GM18519 (cell line): ENCODE measurements around the gene CCR3.
A peak's percentile ranks its signal among the peaks of the same experiment; 100 is the strongest.

Experiments used
- ATAC-seq: cut with Tn5 transposase; IDR thresholded peaks from one replicate; pipeline ENCODE4 v1.9.1; 2021; ENCODE audit warnings: mild to moderate bottlenecking, moderate library complexity; ENCODE audit not compliant: unreplicated experiment, low FRiP score

CCR3 gene

GRCh38 chr3:46270474-46270873 is 28.2 kb downstream of the CCR3 start:
- no peak for ATAC-seq

DNA sequence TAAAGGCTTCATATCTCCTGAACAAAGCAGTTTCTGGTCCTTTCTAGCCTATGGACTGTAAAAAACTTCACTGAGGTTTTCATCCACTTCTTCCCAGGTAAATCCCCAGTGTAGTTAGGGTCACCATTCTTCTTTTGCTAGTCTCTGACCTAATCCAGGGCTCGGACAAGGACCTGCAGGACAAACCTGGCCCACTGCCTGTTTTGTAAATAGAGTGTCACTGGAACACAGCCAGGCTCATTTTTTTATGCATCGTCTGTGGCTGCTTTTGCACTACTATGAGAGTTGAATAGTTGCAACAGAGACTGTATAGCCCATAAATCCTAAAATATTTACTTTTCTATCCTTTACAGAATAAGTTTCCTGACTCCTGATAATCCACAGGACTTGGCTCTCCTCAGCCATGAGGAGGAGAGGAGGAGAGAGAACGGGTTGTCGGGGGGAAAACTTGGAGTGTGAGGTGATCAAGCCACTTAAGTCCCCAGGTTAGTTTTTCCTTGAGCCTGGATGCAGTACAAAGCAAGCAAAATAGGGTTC is 29.0 kb downstream of the CCR3 start:
- no peak for ATAC-seq

DNA sequence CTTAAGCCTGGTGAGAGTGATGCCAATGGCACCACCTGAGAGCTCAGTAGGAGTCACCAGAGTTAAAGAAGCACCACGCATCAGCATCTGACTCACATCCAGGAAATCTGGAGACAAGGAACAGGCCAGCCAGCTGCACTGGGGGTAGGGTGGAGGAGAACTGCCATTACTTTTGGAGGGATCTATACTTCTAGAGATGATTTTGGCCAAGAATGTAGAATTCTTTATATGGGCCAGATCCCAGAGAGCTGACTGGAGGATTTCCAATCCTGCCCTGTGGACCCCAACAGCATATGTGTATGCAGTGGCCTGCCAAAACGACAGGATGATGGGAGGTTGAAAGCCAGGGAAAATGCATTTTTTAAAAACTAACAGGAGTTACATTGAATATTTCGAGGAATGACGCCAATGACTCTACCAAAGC is 29.8 kb downstream of the CCR3 start:
- ATAC-seq: no peak

- peak; percentile 51 for ATAC-seq
Measured at GRCh38 chr3:46276497-46277099, 34.3 kb downstream of the CCR3 start.

DNA sequence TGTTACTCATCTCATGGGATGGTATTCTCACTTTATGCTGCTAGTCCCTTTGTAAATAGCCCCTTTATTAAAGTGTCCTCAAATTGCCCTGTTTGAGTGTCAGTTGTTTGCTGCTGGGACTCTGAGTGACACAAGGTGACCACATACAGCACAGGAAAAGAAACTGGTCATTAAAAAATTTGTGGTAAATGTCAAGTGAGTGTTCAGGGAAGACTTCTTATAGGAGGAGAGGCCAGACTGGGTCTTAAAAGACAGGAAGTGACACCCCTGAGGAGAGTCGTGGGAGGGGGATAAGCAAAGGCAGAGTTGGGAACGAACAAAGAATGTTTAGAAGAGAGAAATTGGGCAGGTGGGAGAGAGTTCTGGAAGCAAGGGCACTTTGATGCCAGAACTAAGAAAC is 35.2 kb downstream of the CCR3 start:
- ATAC-seq: no peak

- ATAC-seq: no peak
Measured at GRCh38 chr3:46278816-46279672, 36.8 kb downstream of the CCR3 start.

DNA sequence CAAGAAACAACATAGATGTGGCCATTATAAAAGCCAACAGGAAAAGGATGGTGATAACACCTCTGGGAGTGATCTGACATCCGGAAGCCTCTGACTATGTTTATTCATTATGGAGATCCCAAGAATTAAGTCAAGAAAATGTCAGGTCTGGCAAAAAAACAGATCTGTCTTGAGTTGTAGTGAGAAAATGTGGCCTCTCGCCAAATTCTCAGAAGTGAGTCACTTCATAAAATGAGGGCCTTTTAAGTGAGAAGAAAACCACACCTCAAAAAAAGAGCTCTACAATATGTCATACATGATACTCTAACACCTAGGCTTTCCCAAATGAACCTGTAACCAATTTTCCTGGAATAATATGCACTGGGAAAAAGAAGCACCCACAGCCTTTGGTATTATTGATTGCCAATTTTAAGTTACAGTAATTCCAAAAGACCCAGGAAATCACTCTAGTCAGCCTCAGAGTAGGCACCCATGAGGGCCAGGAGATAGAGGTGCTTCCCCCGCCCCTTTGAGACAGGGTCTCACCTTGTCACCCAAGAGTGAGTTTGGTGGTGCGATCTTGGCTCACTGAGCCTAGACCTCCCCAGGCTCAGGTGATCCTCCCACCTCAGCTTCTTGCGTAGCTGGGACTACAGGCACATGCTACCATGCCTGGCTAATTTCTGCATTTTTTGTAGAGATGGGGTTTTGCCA is 38.0 kb downstream of the CCR3 start:
- no peak for ATAC-seq

DNA sequence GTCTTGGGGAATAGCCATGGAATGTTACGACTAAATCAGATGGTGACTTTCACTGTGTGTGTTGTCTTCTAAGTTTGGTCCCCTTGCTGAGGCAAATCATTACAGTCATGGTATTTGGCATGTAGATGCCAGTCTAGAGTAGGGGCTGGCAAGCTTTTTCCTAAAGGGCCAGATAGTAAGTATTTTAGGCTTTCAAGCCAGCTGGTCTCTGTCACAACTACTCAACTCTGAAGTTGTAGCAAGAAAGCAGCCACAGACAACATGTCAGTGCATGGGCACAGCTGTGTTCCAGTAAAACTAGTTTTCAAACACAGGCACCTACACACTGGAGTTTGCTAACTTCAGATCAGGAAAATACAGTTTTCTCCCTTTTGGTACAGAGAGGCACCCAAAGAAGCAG is 39.3 kb downstream of the CCR3 start:
- no peak for ATAC-seq

- ATAC-seq: no peak
Measured at GRCh38 chr3:46282041-46282440, 39.8 kb downstream of the CCR3 start.

DNA sequence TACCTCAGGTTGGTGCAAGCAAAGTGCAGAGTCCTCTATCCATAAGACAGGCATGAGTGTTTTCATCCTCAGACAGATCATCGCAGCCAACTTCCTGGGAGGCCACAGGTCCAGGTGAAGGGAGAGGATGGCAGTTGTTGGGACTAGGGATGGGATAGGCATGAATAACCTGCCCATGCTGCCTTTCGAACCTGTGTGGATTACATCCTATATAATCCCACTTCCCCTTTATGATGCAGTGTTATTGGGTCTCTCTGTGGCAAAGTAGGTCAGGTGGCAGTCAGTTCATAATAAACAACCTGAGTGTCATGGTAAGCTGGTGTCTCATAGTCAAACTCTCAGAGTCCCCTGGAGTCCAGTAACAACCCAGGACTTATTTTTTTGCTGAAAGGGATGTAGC is 40.4 kb downstream of the CCR3 start:
- no peak for ATAC-seq

GRCh38 chr3:46283881-46284450 is 41.7 kb downstream of the CCR3 start:
- ATAC-seq: no peak

GRCh38 chr3:46284981-46285683 is 42.9 kb downstream of the CCR3 start:
- no peak for ATAC-seq

GRCh38 chr3:46285931-46286619 is 43.8 kb downstream of the CCR3 start:
- ATAC-seq: no peak

- ATAC-seq: no peak
Measured at GRCh38 chr3:46286947-46287565, 44.8 kb downstream of the CCR3 start.

DNA sequence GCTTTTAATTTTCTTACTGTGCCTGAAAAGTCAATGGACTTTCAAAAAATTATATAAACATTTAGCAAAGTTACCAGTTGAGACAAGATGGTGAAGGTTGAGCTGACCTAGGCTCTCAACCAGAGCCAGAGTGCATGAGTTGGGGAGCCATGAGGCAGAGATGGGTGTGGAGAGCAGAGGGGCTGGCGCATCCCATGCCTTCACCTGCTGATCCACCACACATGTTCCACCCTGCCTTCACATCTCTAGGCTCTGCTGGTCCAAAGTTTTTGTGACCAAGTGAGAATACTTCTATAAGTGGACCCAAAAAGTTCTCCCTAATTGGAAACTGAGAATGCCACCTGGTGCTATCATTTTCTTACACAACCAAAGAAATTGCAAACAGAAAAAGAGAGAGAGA is 47.3 kb downstream of the CCR3 start:
- ATAC-seq: no peak

- no peak for ATAC-seq
Measured at GRCh38 chr3:46289966-46290365, 47.7 kb downstream of the CCR3 start.

DNA sequence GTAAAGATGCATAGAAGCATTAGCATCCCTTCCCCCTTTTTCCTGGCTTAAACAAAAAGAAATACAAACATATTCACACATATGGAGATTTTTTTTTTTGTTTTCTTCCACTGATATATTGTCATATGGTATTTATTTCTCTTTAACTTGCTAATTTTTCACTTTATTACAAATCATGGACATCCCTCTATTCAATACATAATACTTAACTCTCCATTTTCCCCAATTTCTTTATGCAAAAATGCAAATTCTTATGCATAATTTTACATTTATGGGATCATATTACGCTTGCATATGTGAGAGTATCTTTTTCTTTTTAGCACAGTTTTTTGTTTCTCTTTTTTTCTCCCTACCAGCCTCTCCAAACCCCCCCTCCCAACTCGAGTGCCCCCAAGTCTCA is 48.8 kb downstream of the CCR3 start:
- no peak for ATAC-seq

DNA sequence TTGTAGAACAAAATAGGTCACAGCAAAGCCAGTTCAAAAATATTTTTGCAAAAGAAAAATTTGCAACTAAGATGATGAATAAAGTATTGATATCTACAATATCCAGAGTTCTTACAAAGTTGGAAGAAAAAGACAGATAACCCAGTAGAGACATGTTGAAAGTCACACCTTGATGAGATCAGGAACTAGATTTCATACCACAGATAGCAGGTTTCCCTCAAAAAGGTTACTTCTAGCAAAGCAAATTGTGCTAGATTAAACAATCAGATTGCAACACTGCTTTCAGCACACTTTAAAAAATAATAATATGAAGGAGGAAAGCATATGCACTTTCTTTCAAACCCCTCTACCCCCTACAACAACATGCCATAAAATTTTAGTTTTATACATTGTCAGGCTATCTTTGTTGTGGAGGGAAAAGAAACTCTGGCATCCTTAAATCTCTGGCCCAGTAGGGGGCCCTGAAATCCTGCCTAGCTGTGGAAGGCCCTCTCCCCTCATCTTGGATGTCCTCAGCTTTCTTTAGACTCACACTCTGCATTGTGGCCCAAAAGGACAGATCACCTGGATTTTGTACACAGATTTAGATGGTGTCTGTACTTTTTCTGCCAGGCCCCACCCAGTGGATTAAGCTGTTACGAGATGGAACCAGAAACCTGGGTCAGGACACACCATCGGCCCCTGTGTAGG is 50.9 kb downstream of the CCR3 start:
- ATAC-seq: no peak
